ENCODE measurements around the gene NEXN. TPM values are rescaled to one million over a fixed set of nuclear protein-coding genes. Genes with fewer than 3 reads are reported as not detected.

NEXN gene
- total RNA-seq, 2 donors from 2014 or later = 269 to 295 TPM

DNA sequence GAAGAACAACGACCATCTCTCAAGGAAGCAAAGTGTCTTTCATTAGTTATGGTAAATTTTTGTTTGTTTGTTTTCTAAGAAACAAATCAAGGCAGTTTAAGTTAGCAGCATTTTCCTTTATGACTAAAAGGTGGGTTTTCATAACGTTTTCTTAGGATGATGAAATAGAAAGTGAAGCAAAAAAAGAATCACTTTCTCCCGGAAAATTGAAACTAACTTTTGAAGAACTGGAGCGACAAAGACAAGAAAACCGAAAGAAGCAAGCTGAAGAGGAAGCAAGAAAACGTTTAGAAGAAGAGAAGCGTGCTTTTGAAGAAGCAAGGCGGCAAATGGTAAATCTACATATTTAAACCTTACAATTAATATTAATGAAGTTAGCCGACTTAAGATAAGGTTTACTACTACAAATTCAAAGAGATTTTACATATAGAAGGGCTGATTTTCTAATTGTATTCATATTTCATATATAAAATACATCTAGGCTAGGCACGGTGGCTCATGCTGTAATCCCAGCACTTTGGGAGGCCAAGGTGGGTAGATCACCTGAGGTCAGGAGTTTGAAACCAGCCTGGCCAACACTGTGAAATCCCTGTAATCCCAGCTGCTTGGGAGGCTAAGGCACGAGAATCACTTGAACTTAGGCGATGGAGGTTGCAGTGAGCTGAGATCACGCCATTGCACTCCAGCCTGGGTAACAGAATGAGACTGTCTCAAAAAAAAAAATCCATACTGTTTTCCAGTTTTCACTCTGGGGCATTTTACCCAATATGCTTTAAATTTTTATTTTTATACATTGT is 38.3 kb downstream of the NEXN start:
- Histone ChIP-seq H3K4me1 (peaks cover 0 to 4% of the 10 kb centered on the region in 2 donors), H3K27me3 (no peaks in the 10 kb centered on the region), H3K27ac (no peak overlapping the region), H3K36me3 (peaks cover 88% of the 10 kb centered on the region), H3K4me3 (peak overlapping the region in 1 of 2 donors; percentile 2), H3K9me3 (no peaks in the 10 kb centered on the region)
- no peak for DNase-seq (ENCODE audit: low spot score)
- TF ChIP-seq, protein P1, sequence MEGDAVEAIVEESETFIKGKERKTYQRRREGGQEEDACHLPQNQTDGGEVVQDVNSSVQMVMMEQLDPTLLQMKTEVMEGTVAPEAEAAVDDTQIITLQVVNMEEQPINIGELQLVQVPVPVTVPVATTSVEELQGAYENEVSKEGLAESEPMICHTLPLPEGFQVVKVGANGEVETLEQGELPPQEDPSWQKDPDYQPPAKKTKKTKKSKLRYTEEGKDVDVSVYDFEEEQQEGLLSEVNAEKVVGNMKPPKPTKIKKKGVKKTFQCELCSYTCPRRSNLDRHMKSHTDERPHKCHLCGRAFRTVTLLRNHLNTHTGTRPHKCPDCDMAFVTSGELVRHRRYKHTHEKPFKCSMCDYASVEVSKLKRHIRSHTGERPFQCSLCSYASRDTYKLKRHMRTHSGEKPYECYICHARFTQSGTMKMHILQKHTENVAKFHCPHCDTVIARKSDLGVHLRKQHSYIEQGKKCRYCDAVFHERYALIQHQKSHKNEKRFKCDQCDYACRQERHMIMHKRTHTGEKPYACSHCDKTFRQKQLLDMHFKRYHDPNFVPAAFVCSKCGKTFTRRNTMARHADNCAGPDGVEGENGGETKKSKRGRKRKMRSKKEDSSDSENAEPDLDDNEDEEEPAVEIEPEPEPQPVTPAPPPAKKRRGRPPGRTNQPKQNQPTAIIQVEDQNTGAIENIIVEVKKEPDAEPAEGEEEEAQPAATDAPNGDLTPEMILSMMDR (IDR thresholded peaks at IDR 0.05) = no peak

DNA sequence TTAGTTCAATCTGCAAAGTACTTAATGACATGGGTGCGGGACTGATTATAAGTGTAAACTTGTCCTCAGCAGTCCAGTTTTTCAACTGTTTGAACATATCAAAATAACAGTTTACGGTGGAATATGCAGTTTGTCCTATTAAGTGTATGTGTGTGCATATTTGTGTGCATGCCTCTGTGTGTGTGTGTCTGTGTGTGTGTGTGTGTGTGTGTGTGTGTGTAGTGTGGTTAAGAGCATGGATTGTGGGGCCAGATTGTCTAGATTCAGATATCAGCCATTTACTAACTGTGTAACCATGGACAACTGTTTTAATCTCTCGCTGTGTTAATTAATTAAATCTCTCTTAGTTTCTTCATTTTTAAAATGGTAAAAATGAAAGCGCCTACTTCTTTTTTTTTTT is 39.0 kb downstream of the NEXN start:
- H3K27me3 ChIP-seq = no peaks in the 10 kb centered on the region
- peaks cover 0 to 4% of the 10 kb centered on the region in 2 donors for H3K4me1 ChIP-seq
- no peak for DNase-seq (ENCODE audit: low spot score)
- no peaks in the 10 kb centered on the region for H3K9me3 ChIP-seq
- H3K27ac ChIP-seq = no peak overlapping the region
- TF ChIP-seq, protein P1 (IDR thresholded peaks at IDR 0.05) = no peak
- H3K4me3 ChIP-seq = no peak overlapping the region
- peaks cover 87% of the 10 kb centered on the region for H3K36me3 ChIP-seq

DNA sequence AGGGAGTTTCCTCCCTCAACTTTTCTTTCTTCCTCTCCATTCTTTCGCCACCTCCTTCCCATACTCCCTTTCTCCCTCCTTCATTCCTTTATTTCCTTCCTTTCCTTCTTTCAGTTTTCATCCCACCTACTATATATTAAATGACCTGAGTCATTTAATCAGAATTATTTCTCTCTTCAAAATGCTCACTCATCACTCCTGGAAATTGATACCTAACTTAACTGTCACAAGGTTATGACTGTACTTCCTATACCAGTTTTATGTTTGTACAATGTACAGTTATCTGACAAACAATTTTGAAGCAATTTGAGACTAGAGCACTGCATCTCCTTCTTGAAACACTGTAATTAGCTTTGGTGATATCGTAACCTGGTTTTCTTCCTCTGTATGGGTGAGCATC is 41.4 kb downstream of the NEXN start:
- H3K27me3 ChIP-seq = no peaks in the 10 kb centered on the region
- H3K36me3 ChIP-seq = peaks cover 87% of the 10 kb centered on the region
- no peak overlapping the region for H3K4me3 ChIP-seq
- TF ChIP-seq, protein P1 (IDR thresholded peaks at IDR 0.05) = no peak
- no peaks in the 10 kb centered on the region for H3K9me3 ChIP-seq
- H3K4me1 ChIP-seq = peaks cover 0 to 4% of the 10 kb centered on the region in 2 donors
- no peak overlapping the region for H3K27ac ChIP-seq
- DNase-seq (ENCODE audit: low spot score) = no peak

DNA sequence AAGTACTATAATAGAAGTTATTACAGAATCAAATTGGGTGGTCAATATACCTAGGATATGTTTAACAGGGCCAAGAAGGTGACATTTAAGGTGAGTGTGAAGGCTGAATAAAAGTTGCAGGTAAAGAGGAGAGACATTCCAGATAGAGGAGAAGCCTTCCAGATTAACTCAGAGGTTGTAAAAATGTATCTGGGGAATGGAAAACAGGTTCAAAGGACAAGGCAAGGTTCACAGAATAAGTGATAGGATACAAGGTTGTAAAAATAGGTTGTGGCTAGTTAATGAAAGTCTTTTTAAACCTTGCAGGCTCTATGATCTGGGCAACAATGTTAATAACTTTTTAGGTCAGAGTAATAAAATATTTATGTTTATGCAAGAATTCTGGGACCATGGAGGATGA is 50.2 kb downstream of the NEXN start:
- H3K4me3 ChIP-seq = no peak overlapping the region
- TF ChIP-seq, protein P1 (IDR thresholded peaks at IDR 0.05) = no peak
- H3K27me3 ChIP-seq = no peaks in the 10 kb centered on the region
- H3K36me3 ChIP-seq = peaks cover 96% of the 10 kb centered on the region
- no peak overlapping the region for H3K27ac ChIP-seq
- H3K9me3 ChIP-seq = no peaks in the 10 kb centered on the region
- H3K4me1 ChIP-seq = no peaks in the 10 kb centered on the region
- no peak for DNase-seq (ENCODE audit: low spot score)

DNA sequence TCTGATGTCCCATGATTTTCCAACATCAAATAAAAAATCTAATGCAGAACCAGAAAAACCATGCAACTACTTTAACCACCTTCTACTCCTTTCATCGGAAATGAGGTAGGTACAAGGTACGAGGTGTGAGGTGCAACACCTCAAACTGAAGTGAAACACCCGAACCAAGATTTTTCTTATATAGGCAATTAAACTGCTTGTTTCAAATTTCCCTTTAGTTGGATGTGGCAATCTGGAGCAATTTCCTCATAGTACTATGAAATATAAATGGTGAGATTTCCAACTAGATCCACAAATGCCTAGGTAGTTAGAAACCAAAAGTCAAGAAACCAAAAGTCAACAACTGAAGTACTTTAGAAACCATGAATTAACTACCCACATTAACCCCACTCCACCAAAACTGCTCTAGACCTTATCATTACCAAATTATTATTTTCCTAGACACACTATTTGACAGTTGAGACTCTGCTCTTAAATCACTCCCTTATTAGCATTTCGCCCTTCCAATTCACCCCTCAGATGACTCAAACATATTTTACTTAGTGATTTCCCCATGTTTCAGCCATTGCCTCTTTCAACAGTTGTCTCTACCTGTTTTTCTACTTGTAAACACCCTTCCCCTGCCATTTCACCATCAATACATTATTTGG is 52.6 kb downstream of the NEXN start:
- H3K36me3 ChIP-seq = peaks cover 94% of the 10 kb centered on the region
- H3K4me1 ChIP-seq = no peaks in the 10 kb centered on the region
- no peaks in the 10 kb centered on the region for H3K9me3 ChIP-seq
- TF ChIP-seq, protein P1 (IDR thresholded peaks at IDR 0.05) = no peak
- no peak for DNase-seq (ENCODE audit: low spot score)
- H3K4me3 ChIP-seq = no peak overlapping the region
- H3K27ac ChIP-seq = no peak overlapping the region
- H3K27me3 ChIP-seq = no peaks in the 10 kb centered on the region
